HG03025 (cell line): ENCODE measurements around the gene CCDC148.
"Not testable (repeated sequence)": the region's sequence is repeated elsewhere in the genome, so short reads cannot be mapped to it uniquely, and the experiment has no call there.

Experiments used
- ATAC-seq: cut with Tn5 transposase; IDR thresholded peaks from one replicate; pipeline ENCODE4 v1.9.1; 2021; ENCODE audit warnings: mild to moderate bottlenecking, moderate library complexity; ENCODE audit not compliant: unreplicated experiment, low FRiP score

CCDC148 gene

GRCh38 chr2:158380746-158381145 is 75.8 kb downstream of the CCDC148 start:
- ATAC-seq = no peak

DNA sequence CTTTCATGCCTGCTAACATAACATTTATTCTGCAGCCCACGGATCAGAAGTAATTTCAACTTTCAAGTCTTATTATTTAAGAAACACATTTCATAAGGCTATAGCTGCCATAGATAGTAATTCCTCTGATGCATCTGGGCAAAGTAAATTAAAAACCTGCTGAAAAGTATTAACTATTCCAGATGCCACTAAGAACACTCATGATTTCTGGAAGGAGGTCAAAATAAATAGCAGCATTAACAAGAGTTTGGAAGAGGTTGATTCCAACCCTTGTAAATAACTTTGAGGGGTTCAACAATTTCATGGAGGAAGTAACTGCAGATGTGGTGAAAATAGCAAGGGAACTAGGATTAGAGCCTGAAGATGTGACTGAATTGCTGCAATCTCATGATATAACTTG is 77.6 kb downstream of the CCDC148 start:
- ATAC-seq = no peak

- ATAC-seq = no peak
Observed at GRCh38 chr2:158366342-158366741, 90.2 kb downstream of the CCDC148 start.

- no peak for ATAC-seq
Observed at GRCh38 chr2:158359846-158360245, 96.7 kb downstream of the CCDC148 start.

DNA sequence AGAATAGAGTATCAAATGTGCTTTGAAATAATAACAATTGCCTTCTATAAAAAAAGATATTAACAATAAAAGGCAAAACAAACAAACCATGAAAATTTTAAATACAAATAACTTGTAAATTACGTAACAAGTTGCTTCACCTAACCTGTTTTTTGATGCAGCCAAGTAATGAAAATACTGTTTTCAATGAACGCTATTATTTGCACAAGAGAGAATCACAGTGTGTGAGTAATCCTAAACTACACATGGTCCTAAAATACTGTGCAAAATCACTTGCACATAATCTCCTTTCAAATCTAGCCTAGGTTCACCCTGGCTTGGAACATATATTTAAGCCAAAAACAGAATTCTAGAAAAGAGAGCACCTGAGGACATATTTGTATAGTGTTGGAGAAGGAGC is 98.9 kb downstream of the CCDC148 start:
- ATAC-seq = no peak

DNA sequence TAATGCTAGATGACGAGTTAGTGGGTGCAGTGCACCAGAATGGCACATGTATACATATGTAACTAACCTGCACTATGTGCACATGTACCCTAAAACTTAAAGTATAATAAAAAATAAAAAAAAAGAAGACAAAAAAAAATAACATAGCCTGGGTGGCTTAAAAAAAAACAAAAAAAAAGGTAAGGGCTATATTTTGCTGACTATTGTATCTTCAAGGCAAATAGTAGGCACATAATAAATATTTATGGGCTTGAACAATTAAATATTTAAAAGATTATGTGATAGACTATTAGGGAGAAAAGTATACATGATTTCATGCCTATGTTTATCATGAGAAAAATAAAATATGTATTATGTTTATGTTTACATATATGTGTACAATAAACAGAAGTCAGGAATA is 99.4 kb downstream of the CCDC148 start:
- ATAC-seq = no peak

DNA sequence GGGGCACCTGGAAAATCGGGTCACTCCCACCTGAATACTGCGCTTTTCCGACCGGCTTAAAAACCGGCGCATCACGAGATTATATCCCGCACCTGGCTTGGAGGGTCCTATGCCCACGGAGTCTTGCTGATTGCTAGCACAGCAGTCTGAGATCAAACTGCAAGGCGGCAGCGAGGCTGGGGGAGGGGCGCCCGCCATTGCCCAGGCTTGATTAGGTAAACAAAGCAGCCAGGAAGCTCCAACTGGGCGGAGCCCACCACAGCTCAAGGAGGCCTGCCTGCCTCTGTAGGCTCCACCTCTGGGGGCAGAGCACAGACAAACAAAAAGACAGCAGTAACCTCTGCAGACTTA is 105.1 kb downstream of the CCDC148 start:
- not testable (repeated sequence) for ATAC-seq

GRCh38 chr2:158350751-158351465 is 105.6 kb downstream of the CCDC148 start:
- not testable (repeated sequence) for ATAC-seq

- ATAC-seq = no peak
Observed at GRCh38 chr2:158346032-158346431, 110.5 kb downstream of the CCDC148 start.

DNA sequence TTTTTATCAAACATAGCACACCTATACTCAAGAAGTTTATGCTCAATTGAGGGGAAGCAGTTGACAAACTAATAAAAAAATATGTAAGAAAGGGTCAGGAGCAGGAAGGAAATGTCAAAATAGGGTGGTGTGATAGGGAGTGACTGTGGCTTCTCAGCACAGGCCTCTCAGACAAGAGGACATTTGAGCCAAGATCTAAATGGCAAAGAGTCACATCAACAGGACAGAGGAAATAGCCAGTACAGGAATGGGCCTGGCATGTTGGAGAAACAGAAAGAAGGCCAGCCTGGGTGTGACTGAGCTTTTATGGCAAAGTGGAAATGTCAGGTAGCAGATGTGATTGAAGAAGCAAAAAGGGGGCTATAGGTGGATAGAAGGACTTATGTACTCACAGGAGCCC is 117.0 kb downstream of the CCDC148 start:
- no peak for ATAC-seq

- no peak for ATAC-seq
Observed at GRCh38 chr2:158337018-158337417, 119.5 kb downstream of the CCDC148 start.

DNA sequence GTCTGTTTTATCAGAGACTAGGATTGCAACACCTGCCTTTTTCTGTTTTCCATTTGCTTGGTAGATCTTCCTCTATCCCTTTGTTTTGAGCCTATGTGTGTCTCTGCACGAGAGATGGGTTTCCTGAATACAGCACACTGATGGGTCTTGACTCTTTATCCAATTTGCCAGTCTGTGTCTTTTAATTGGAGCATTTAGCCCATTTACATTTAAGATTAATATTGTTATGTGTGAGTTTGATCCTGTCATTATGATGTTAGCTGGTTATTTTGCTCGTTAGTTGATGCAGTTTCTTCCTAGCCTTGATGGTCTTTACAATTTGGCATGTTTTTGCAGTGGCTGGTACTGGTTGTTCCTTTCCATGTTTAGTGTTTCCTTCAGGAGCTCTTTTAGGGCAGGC is 124.8 kb downstream of the CCDC148 start:
- ATAC-seq = not testable (repeated sequence)

DNA sequence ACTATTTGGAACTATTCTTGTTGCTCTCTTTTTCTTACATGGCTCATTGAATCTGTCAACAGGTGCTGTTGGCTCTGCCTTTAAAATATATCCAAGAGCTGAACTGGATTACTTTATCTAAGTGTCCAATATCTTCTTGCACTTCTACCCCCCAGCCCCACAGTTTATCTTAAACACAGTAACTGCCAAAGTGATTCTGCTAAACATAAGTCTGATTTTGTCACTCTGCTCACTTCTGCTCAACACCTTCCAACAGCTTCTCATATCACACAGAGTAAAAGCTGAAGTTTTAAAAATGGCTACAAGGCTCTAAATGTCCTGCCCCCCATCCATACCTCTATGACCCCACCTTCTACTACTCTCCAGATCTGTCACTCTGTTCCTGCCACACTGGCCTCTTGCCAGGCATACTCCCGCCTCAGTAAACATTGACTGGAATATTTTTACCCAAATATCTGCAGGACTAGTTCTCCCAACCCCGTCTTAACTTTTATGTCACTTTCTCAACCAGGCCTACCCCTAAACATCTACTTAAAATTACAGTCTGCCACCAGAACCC is 130.7 kb downstream of the CCDC148 start:
- no peak for ATAC-seq

GRCh38 chr2:158325031-158325781 is 131.3 kb downstream of the CCDC148 start:
- no peak for ATAC-seq

DNA sequence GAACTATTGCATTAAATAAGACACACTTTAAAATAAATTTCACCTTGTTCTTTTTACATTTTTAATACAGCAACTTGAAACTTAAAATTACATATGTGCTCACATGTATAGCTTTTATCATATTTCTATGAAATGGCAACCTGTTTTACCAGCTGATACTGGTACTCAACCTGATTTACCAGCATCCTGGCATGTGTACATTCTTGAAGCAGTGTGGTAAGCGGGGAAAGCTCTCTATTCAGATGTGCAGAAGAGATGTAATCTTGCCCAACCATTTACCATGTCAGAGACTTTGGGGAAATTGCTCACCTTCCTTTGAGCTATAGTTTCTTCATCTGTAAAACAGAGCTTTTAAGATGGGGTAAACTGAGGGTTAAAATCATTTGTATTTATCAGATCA is 133.2 kb downstream of the CCDC148 start:
- ATAC-seq = no peak

- ATAC-seq = no peak
Observed at GRCh38 chr2:158321264-158321663, 135.3 kb downstream of the CCDC148 start.

- no peak for ATAC-seq
Observed at GRCh38 chr2:158319269-158319668, 137.3 kb downstream of the CCDC148 start.

GRCh38 chr2:158317642-158318041 is 138.9 kb downstream of the CCDC148 start:
- ATAC-seq = no peak

GRCh38 chr2:158315803-158316414 is 140.6 kb downstream of the CCDC148 start:
- no peak for ATAC-seq

DNA sequence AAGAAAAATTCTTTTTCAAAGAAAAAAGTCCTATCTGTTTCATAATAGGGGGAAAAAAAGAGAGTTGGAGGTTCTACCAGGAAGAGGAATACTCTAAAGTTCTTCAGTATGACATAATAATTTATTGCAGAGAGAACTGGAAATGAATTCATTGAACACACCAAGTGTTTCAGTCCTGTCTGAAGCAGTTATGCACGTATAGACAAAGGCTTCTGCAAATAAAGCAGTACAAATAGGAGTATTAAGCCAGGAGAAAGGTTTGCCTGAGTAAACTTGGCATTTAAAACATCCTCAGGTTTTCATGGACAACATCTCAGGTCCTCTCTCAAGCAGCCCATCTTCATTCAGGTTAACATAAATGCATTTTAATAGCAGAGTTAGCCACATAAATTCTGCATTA is 141.6 kb downstream of the CCDC148 start:
- ATAC-seq = no peak

GRCh38 chr2:158313734-158314133 is 142.8 kb downstream of the CCDC148 start:
- ATAC-seq = no peak
